HepG2 (cell line): Measurements from ENCODE around the gene HCFC1. TPM values are rescaled to one million over a fixed set of nuclear protein-coding genes. Genes with fewer than 3 reads are reported as not detected.

Experiments
- ATAC-seq: fragments of 200-7000 bp; cut with Tn5 transposase; 3 replicates; pipeline ENCODE4 v1.9.1; 2020; ENCODE audit warnings: mild to moderate bottlenecking, moderate library complexity
- Bru-seq: library from RNA; stranded (reverse); fragments of 400-500 nt; gene quantifications from one replicate; lab custom pipeline; 2021; lab: Mats Ljungman, UMichigan
- BruChase-seq, 2 experiments: library from RNA; stranded (reverse); fragments of 400-500 nt; gene quantifications; one replicate each; lab custom pipeline; 2021; lab: Mats Ljungman, UMichigan
- BruUV-seq: library from RNA; stranded (reverse); fragments of 400-500 nt; replicated peaks from 2 replicates; lab custom pipeline; 2021; lab: Mats Ljungman, UMichigan
- CTCF ChIA-PET: fragments of 300-600 bp; formaldehyde crosslinking; extraction: SDS; loops from one replicate; lab custom pipeline; 2021; ENCODE audit warnings: low total read pairs, inconsistent platforms, low intra/inter-chr PET ratio; lab: Yijun Ruan, JAX
- POLR2A ChIA-PET: fragments of 350-600 bp; sonication (Branson Sonifier 250); formaldehyde crosslinking; loops from one replicate; lab custom pipeline; 2020; ENCODE audit warnings: antibody characterized with exemption, inconsistent platforms; lab: Yijun Ruan, JAX
- DNase-seq: peaks from one replicate; pipeline ENCODE4 v3.0.0-alpha.2; 2015; ENCODE audit warnings: low spot score
- FAIRE-seq: peaks from 3 replicates; lab custom pipeline; 2011; peaks lifted over from hg19 to GRCh38; lab: Jason Lieb, UNC
- H2AFZ ChIP-seq: one replicate; pipeline ENCODE4 v1.6.1; 2011; ENCODE audit warnings: low read length, inconsistent platforms
- H3K27ac ChIP-seq: fragments of 300-600 bp; 3 replicates; pipeline ENCODE4 v1.8.0; 2011; ENCODE audit warnings: mixed run types, mild to moderate bottlenecking, mixed read lengths, low read length, inconsistent platforms; ENCODE audit not compliant: insufficient read depth; ENCODE audit errors: extremely low read length
- H3K27me3 ChIP-seq, 2 experiments: fragments of 200-600 bp in 1 of 2; 2 replicates in 1 of 2; 3 replicates in 1 of 2; pipeline versions ENCODE4 v1.6.0 to v1.8.0; 2011; ENCODE audit warnings: low read length in 2 of 2, mild to moderate bottlenecking in 2 of 2, moderate library complexity in 2 of 2, inconsistent platforms in 1 of 2; ENCODE audit not compliant: insufficient read depth in 2 of 2, control insufficient read depth in 1 of 2
- H3K36me3 ChIP-seq, 2 experiments: fragments of 200-600 bp in 1 of 2; replicated peaks in 1 of 2; 2 replicates in 1 of 2; 3 replicates in 1 of 2; pipeline versions ENCODE4 v1.5.1 to v1.8.0; 2011; ENCODE audit warnings: low read length in 2 of 2, inconsistent platforms in 1 of 2; ENCODE audit not compliant: insufficient read depth in 2 of 2, control insufficient read depth in 1 of 2
- H3K4me1 ChIP-seq: 2 replicates; pipeline ENCODE4 v1.5.1; 2012; ENCODE audit warnings: low read length, inconsistent platforms; ENCODE audit not compliant: insufficient read depth
- H3K4me2 ChIP-seq: 2 replicates; pipeline ENCODE4 v1.6.0; 2011; ENCODE audit warnings: low read depth, low read length, inconsistent platforms
- H3K4me3 ChIP-seq, 3 experiments: fragments of 200-600 bp in 1 of 3; sonication (generic), shearing (Covaris generic) in 1 of 3; replicated peaks in 1 of 3; 2 replicates each; pipeline ENCODE4 v1.5.1; 2011 to 2016; ENCODE audit warnings: low read length in 3 of 3, inconsistent platforms in 2 of 3, low read depth in 2 of 3, mild to moderate bottlenecking in 2 of 3, control low read depth in 1 of 3, mixed read lengths in 1 of 3; ENCODE audit not compliant: insufficient read depth in 1 of 3
- H3K79me2 ChIP-seq: one replicate; pipeline ENCODE4 v1.6.1; 2011; ENCODE audit warnings: low read length, inconsistent platforms; ENCODE audit not compliant: insufficient read depth
- H3K9ac ChIP-seq: 2 replicates; pipeline ENCODE4 v1.6.0; 2011; ENCODE audit warnings: mild to moderate bottlenecking, low read depth, low read length, inconsistent platforms; ENCODE audit not compliant: insufficient read depth
- H3K9me3 ChIP-seq: 2 replicates; pipeline ENCODE4 v1.5.1; 2012; ENCODE audit warnings: mild to moderate bottlenecking, low read length
- H4K20me1 ChIP-seq: 2 replicates; pipeline ENCODE4 v1.6.0; 2011; ENCODE audit warnings: inconsistent platforms, mild to moderate bottlenecking, low read length, moderate library complexity; ENCODE audit not compliant: insufficient read depth
- AGO2 ChIP-seq: fragments of 200-400 bp; formaldehyde crosslinking; optimal IDR thresholded peaks from 2 replicates; pipeline ENCODE3; 2017; ENCODE audit warnings: mild to moderate bottlenecking, low read depth, low read length, moderate library complexity
- MED13 ChIP-seq: sonication (generic); formaldehyde crosslinking; IDR thresholded peaks from 2 replicates; pipeline ENCODE4 v1.5.0; 2020; ENCODE audit warnings: missing genetic modification reagents
- NFRKB ChIP-seq: fragments of 450-650 bp; IDR thresholded peaks from 2 replicates; pipeline ENCODE4 v1.6.1; 2017
- NPAS2 ChIP-seq: sonication (generic); formaldehyde crosslinking; IDR thresholded peaks from 2 replicates; pipeline ENCODE4 v1.8.0; 2022; ENCODE audit warnings: mild to moderate bottlenecking, missing genetic modification reagents, borderline replicate concordance
- PRDM4 ChIP-seq: sonication (generic); formaldehyde crosslinking; IDR thresholded peaks from 2 replicates; pipeline ENCODE4 v1.9.0; 2021; ENCODE audit warnings: missing genetic modification reagents, borderline replicate concordance
- SAFB2 ChIP-seq: sonication (generic); formaldehyde crosslinking; IDR thresholded peaks from 2 replicates; pipeline ENCODE4 v1.5.1; 2020; ENCODE audit warnings: missing genetic modification reagents, low read depth, mild to moderate bottlenecking, borderline replicate concordance
- STAG1 ChIP-seq: sonication (generic); formaldehyde crosslinking; IDR thresholded peaks from 2 replicates; pipeline ENCODE4 v1.4.0; 2020; ENCODE audit warnings: missing genetic modification reagents
- ZFP36L1 ChIP-seq: sonication (generic); formaldehyde crosslinking; IDR thresholded peaks from 2 replicates; pipeline ENCODE4 v1.8.0; 2022; ENCODE audit warnings: mild to moderate bottlenecking, missing genetic modification reagents, moderate library complexity
- ZNF281 ChIP-seq: sonication (generic); formaldehyde crosslinking; IDR thresholded peaks from 2 replicates; pipeline ENCODE4 v1.4.0; 2020; ENCODE audit warnings: missing genetic modification reagents, borderline replicate concordance
- ZNF33B ChIP-seq: sonication (generic); formaldehyde crosslinking; IDR thresholded peaks from 2 replicates; pipeline ENCODE4 v1.5.1; 2020; ENCODE audit warnings: mild to moderate bottlenecking, missing genetic modification reagents
- ZNF746 ChIP-seq: sonication (generic); formaldehyde crosslinking; IDR thresholded peaks from 2 replicates; pipeline ENCODE4 v1.8.0; 2022; ENCODE audit warnings: mild to moderate bottlenecking, missing genetic modification reagents
- WGBS: methylation state at CpG from one replicate; pipeline ENCODE4 v1.1.6; 2017; ENCODE audit warnings: low lambda C conversion rate; 5-methylcytosine and 5-hydroxymethylcytosine counted together
- in situ Hi-C: cut with HindIII; loops from 2 replicates; pipeline ENCODE4 v1.10.0; 2017; ENCODE audit warnings: low pct_unique_long_range_greater_than_20kb; ENCODE audit not compliant: extremely low pct_ligation_motif_present
- intact Hi-C: fragments of 100-400 bp; cut with micrococcal nuclease; formaldehyde crosslinking; loops from one replicate; pipeline ENCODE4 v1.10.0; 2022; ENCODE audit not compliant: unreplicated experiment
- long read RNA-seq, 2 experiments: library from RNA in 1 of 2; library from polyadenylated mRNA in 1 of 2; stranded (forward) in 1 of 2; unstranded in 1 of 2; transcript quantifications; one replicate each; pipeline ENCODE4 v2.0.0, GENCODE V29; 2019 to 2022
- polyA minus RNA-seq, 3 experiments: library from RNA; depleted of rRNA, polyadenylated mRNA; stranded (reverse); fragments of >200 nt; gene quantifications; 2 replicates each; pipeline ENCODE4 v1.2.3, GENCODE V29; 2011; ENCODE audit warnings: low replicate concordance in 1 of 3
- polyA plus RNA-seq, 8 experiments: library from polyadenylated mRNA; depleted of rRNA in 3 of 8; stranded (reverse) in 7 of 8; unstranded in 1 of 8; fragments of >200 nt; fragmentation: Illumina TruSeq in 4 of 8; extraction: Trizol in 4 of 8; gene quantifications; 2 replicates each; pipeline versions ENCODE4 v1.2.1 to v1.2.3, GENCODE V29; 2011 to 2016; ENCODE audit warnings: low read depth in 4 of 8, missing spikeins in 1 of 8, mixed read lengths in 1 of 8; ENCODE audit not compliant: insufficient read depth in 1 of 8
- total RNA-seq, 5 experiments: library from RNA; depleted of rRNA; stranded (reverse); fragments of >200 nt; fragmentation: Illumina TruSeq; extraction: Trizol; gene quantifications; 2 replicates each; pipeline ENCODE4 v1.2.3, GENCODE V29; 2016; ENCODE audit warnings: low read depth in 1 of 5

Gene HCFC1
- 17.8 and 24.0 TPM in 2 replicates for total RNA-seq (2016; rRNA removed; fragmentation: Illumina TruSeq; extraction: Trizol)
- total RNA-seq (2016; cell fraction: cytosol; rRNA removed; fragmentation: Illumina TruSeq; extraction: Trizol; ENCODE audit: low read depth): 3.1 and 3.2 TPM in 2 replicates
- 18.3 and 20.3 TPM in 2 replicates for total RNA-seq (2016; cell fraction: insoluble cytoplasmic fraction; rRNA removed; fragmentation: Illumina TruSeq; extraction: Trizol)
- 11.9 and 12.8 TPM in 2 replicates for total RNA-seq (2016; cell fraction: membrane; rRNA removed; fragmentation: Illumina TruSeq; extraction: Trizol)
- 17.9 and 21.9 TPM in 2 replicates for total RNA-seq (2016; cell fraction: nucleus; rRNA removed; fragmentation: Illumina TruSeq; extraction: Trizol)
- 5.8 TPM in 2 replicates for polyA plus RNA-seq (2011; rRNA removed)
- polyA plus RNA-seq (2011; cell fraction: cytosol; rRNA removed): 4.6 and 5.7 TPM in 2 replicates
- polyA plus RNA-seq (2011; cell fraction: nucleus; rRNA removed): 27.7 and 34.4 TPM in 2 replicates
- polyA plus RNA-seq (2012): 18.3 and 21.2 TPM in 2 replicates
- 2.2 and 2.6 TPM in 2 replicates for polyA plus RNA-seq (2016; cell fraction: cytosol; fragmentation: Illumina TruSeq; extraction: Trizol; ENCODE audit: low read depth)
- 32.5 and 46.4 TPM in 2 replicates for polyA plus RNA-seq (2016; cell fraction: insoluble cytoplasmic fraction; fragmentation: Illumina TruSeq; extraction: Trizol; ENCODE audit: low read depth)
- polyA plus RNA-seq (2016; cell fraction: membrane; fragmentation: Illumina TruSeq; extraction: Trizol; ENCODE audit: low read depth): 7.0 and 9.4 TPM in 2 replicates
- polyA plus RNA-seq (2016; cell fraction: nucleus; fragmentation: Illumina TruSeq; extraction: Trizol; ENCODE audit: insufficient read depth, low read depth): 60.1 and 68.4 TPM in 2 replicates
- polyA minus RNA-seq (2011; rRNA and poly(A)+ RNA removed; ENCODE audit: low replicate concordance): 16.9 and 25.4 TPM in 2 replicates
- 17.9 and 19.6 TPM in 2 replicates for polyA minus RNA-seq (2011; cell fraction: cytosol; rRNA and poly(A)+ RNA removed)
- polyA minus RNA-seq (2011; cell fraction: nucleus; rRNA and poly(A)+ RNA removed): 10.3 and 14.4 TPM in 2 replicates
- percentile 85 among the genes with signal in this experiment for Bru-seq, nascent RNA
- percentile 98 among the genes with signal in this experiment for BruChase-seq, experiment 1, labeled RNA remaining after a 6-hour chase
- BruChase-seq, experiment 2, labeled RNA remaining after a 2-hour chase: percentile 95 among the genes with signal in this experiment
- long read RNA-seq, experiment 1, partial matches to known transcripts: 6 of 21 reads
- long read RNA-seq, experiment 1, other reads (novel, unspliced or antisense): 15 of 21 reads
- long read RNA-seq, experiment 2, full-length matches to known transcripts: 6 of 110 reads
- long read RNA-seq, experiment 2, partial matches to known transcripts: 33 of 110 reads
- long read RNA-seq, experiment 2, other reads (novel, unspliced or antisense): 71 of 110 reads

- ATAC-seq: peak; percentile 37
- Histone ChIP-seq H3K4me3 (peak within 1 kb of the TSS; percentile 85 to 90 (median 89)), H3K79me2 (peaks cover 50% of the 10 kb centered on the region), H3K4me2 (peak within 1 kb of the TSS; percentile 80), H4K20me1 (peaks cover 29% of the 10 kb centered on the region), H3K27ac (peak within 1 kb of the TSS; percentile 100), H3K4me1 (peaks cover 54% of the 10 kb centered on the region), H3K27me3 (no peaks in the 10 kb centered on the region; a peak in 1 of 5 replicates), H3K9ac (peak within 1 kb of the TSS; percentile 100), H3K36me3 (peaks cover 0 to 11% of the 10 kb centered on the region in 2 experiments; a peak in 2 of 5 replicates), H2AFZ (no peak within 1 kb of the TSS), H3K9me3 (no peaks in the 10 kb centered on the region)
- peak; percentile 75 for DNase-seq
- peak; percentile 78 for FAIRE-seq
- BruUV-seq: no TSS peak
- in situ Hi-C loops: loop anchor here (5.0 kb wide), 1 partner anchor 41 kb away; no protein-coding TSS in a partner anchor
- POLR2A ChIA-PET: interaction anchor here (1.0 to 6.3 kb wide), 6 partner anchors 25 to 48 kb away, joined by 3 to 54 read pairs (median 9); partner anchors contain the start of gene NAA10
- intact Hi-C loops: loop anchor here (2.0 kb wide), 1 partner anchor 41 kb away; no protein-coding TSS in a partner anchor
- WGBS: no CpG with 5 or more reads among the region's 96 CpGs
- CTCF ChIA-PET: no interaction called here
- peak; percentile 76 for TF ChIP-seq NFRKB
- TF ChIP-seq ZNF746 (CRISPR knock-in tag): 0 out of 2 replicates have a peak, but pooled peaks have one; percentile 26
- TF ChIP-seq STAG1 (CRISPR knock-in tag): no peak
- no peak for TF ChIP-seq NPAS2
- peak; percentile 67; the same call in 1 of the 2 replicates for TF ChIP-seq SAFB2 (CRISPR knock-in tag)
- TF ChIP-seq ZNF281: 0 out of 2 replicates have a peak, but pooled peaks have one; percentile 25
- no peak for TF ChIP-seq ZFP36L1
- TF ChIP-seq AGO2: peak; percentile 89
- no peak for TF ChIP-seq MED13
- TF ChIP-seq PRDM4 (CRISPR knock-in tag): no peak
- TF ChIP-seq ZNF33B (CRISPR knock-in tag): no peak
These were observed at the start of gene HCFC1 for GRCh38 chrX:153971450-153972367. HCFC1 (minus strand) TSS chrX:153971818; CDS start chrX:153970840, 978 bp downstream.
